GM21381 (cell line): ENCODE data around the gene RCOR3.
"Not testable (repeated sequence)": the region's sequence is repeated elsewhere in the genome, so short reads cannot be mapped to it uniquely, and the experiment has no call there.

Source experiments
- ATAC-seq: cut with Tn5 transposase; IDR thresholded peaks from one replicate; pipeline ENCODE4 v1.9.1; 2021; ENCODE audit warnings: mild to moderate bottlenecking, moderate library complexity; ENCODE audit not compliant: unreplicated experiment

RCOR3 gene

DNA sequence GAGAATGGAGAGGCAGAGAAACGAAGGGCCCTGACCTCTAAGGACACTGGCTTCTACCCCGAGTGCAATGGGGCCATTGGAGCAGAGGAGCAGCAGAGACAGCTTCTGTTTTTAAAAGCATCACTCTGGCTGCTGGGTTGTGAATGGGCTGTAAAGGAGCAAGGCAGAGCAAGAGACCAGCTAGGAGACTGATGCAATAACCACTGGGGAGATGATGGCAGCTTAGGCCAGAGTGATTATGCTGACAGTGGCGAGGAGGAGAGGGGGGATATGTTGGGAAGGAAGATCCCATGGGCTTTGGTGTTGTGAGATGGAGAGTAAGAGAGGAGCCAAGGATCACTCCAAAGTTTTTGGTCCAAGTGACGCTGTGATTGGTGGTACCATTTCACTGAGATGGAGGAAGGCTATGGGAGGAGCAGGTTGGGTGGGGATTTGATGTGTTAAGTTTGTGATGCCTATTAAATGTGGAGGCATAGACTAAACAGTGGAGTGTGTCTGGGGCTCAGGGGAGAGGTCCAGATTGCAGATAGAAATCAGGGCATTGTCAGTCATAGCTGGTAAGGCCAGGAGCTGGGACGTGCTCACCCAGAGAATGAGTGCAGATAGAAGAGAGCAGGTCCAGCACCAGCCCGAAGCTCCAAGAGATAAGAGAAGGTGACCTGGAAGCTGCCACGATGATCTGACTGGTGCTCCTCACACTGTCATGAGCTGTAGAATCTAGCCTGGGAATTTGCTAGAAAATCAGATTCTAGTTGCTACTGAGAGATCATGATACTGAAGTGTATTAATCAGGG, 78.5 kb downstream of the RCOR3 start:
- no peak for ATAC-seq

DNA sequence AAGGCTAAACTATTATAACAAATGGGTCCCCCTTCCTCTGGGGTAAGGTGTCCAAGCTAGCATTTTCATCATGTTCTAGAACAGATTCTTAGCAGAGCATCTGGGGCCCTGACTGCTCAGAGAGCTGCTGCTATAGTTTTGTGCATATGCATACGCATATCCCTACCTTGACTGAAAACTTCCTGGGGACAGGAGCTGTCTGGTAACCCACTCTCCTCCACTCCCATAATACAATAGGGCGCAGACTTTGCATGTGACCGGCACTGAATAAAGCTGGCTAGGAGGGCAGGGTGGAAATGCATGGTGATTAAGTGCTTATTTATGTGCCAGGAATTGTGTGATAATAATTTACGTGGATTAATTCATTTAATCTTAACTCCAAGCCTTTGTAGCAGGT, 79.1 kb downstream of the RCOR3 start:
- ATAC-seq: no peak

- no peak for ATAC-seq
Observed at GRCh38 chr1:211339631-211340041, 80.5 kb downstream of the RCOR3 start.

GRCh38 chr1:211340622-211341507, 81.7 kb downstream of the RCOR3 start:
- no peak for ATAC-seq

- no peak for ATAC-seq
Observed at GRCh38 chr1:211341999-211342398, 82.8 kb downstream of the RCOR3 start.

DNA sequence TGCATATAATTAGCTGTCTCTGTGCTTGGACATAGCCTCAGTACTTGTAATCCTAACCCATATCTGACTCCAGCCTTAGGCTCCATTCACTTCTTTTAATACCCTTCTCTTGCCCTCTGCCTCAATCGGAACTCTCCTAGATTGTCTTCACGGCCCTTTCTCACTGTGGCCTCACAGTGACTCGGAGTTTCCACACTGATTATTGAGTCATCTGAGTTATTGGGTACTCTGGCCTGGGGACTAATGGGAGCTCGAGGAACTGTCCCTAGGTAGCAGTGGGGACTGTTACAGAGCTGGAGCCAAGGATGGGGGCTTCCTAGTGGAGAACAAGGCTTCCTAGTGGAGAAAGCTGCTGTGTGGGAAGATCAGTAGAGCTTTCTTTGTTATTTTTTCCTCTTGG, 84.4 kb downstream of the RCOR3 start:
- ATAC-seq: no peak

GRCh38 chr1:211344152-211344618, 85.0 kb downstream of the RCOR3 start:
- ATAC-seq: no peak

DNA sequence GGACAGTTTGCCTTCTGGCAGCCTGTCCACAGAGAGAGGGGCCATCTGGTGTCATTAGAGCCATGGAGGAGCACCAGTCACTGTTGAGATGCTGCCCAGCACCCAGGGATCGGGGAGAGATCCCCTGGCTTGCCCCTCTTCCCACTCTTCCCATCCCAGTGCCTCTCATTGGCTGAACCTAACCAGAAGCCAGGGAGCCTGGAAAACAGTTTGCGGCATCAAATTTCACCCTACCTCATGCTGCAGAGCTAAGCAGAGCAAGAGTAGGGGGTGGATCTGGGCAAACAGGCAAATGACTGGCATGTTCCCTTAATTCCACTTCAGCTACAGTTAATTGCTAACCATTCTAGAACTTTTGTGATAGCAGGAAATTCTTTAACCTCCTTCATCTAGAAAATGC, 86.6 kb downstream of the RCOR3 start:
- no peak for ATAC-seq

GRCh38 chr1:211347077-211347844, 88.1 kb downstream of the RCOR3 start:
- ATAC-seq: no peak

GRCh38 chr1:211348547-211348946, 89.4 kb downstream of the RCOR3 start:
- no peak for ATAC-seq

GRCh38 chr1:211349741-211350140, 90.6 kb downstream of the RCOR3 start:
- no peak for ATAC-seq

GRCh38 chr1:211352055-211352454, 92.9 kb downstream of the RCOR3 start:
- not testable (repeated sequence) for ATAC-seq

DNA sequence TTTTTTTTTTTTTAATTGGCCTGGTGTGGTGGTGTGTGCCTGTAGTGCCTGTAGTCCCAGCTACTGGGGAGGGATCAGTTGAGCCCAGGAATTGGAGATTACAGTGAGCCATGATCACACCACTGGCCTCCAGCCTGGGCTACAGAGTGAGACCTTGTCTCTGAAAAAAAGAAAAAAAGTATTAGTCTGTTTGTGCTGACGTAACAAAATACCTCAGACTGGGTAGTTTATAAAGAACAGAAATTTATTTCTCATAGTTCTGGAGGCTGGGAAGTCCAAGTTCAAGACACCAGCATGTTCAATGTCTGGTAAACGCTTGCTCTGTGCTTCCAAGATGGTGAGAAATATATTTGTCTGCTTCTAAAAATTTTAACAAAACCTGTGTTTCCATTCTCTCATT, 93.3 kb downstream of the RCOR3 start:
- no peak for ATAC-seq

GRCh38 chr1:211352985-211353515, 93.9 kb downstream of the RCOR3 start:
- peak; percentile 79 for ATAC-seq

GRCh38 chr1:211353562-211354212, 94.5 kb downstream of the RCOR3 start:
- ATAC-seq: no peak

- ATAC-seq: no peak
Observed at GRCh38 chr1:211355873-211356272, 96.7 kb downstream of the RCOR3 start.

GRCh38 chr1:211356723-211357407, 97.7 kb downstream of the RCOR3 start:
- no peak for ATAC-seq

GRCh38 chr1:211358685-211359084, 99.5 kb downstream of the RCOR3 start:
- no peak for ATAC-seq

DNA sequence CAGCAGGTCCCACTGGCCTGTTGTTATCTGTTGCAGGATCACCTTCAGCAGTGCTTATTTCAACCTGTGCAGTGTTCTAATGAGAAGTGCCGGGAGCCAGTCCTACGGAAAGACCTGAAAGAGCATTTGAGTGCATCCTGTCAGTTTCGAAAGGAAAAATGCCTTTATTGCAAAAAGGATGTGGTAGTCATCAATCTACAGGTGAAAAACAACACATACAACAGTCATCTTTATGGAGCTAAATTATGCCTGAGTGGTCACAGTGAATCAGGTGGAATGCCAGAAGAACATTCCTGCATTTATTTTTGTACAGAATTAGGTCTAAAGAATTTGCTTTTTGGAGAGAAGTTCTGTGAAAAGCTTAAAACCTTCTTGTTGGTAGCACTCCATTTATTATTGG, 100.7 kb downstream of the RCOR3 start:
- ATAC-seq: no peak

GRCh38 chr1:211361202-211361601, 102.0 kb downstream of the RCOR3 start:
- no peak for ATAC-seq
